COLO668 (cell line): ENCODE data around the gene TOMM22.
"Not testable (repeated sequence)": the region's sequence is repeated elsewhere in the genome, so short reads cannot be mapped to it uniquely, and the experiment has no call there.

Source experiments
- DNase-seq: peaks from one replicate; lab custom pipeline; 2025; ENCODE audit not compliant: unreplicated experiment; lab: John Stamatoyannopoulos, UW

Gene TOMM22

DNA sequence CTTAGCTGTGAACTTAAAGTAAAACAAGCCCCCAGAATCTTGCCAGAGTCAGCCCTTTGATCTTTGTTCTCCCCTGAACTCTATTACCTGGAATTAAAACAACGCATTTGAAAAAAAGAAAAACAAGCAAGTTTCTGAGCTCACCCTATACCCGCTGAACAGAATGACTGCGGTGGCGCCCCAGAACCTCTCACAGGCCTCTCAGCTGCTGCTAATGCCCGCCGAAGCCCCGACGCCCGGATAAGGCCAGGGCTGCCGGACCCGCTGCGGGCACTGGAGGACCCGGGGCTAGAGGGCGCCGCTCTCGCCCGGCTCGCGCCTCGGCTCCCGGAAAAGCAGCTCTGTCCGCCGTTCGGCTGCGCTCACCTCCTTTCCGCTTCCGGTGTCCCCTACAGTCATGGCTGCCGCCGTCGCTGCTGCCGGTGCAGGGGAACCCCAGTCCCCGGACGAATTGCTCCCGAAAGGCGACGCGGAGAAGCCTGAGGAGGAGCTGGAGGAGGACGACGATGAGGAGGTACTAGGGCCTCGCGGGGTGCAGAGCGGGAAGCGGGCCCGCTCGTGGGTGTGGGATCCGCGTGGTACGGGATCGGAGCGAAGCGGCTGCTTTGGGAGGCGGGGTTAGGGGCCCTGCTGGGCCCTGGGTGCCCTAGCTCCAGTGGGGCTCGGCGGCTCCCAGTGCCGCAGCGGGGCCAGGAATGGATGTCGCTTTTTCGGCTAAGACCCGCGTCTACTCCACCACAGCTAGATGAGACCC lies at the start of gene TOMM22:
TSS of gene TOMM22 (plus strand) at position 376 of the 754 bp plus-strand sequence. CDS start at position 398, 22 bp downstream.
- peak; percentile 93 for DNase-seq

DNA sequence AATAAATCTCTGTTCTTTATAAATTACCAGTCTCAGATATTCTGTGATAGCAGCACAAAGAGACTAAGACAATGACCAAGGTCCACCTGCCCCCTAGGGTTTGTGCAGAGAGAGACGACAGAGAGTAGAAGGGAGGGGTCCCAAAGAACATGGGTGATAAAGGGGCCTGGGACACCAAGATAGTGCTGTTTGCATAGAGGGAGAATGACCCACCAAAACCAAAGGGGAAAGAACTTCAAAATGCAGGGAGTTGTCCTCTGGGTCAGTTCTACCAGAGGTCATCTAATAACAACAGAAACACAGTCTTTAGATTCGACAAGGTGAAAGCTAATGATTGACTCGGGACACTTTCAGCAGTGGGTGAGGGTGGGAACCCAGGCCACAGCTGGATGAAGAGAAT lies 49.2 kb upstream of the TOMM22 start:
- DNase-seq, result no peak

DNA sequence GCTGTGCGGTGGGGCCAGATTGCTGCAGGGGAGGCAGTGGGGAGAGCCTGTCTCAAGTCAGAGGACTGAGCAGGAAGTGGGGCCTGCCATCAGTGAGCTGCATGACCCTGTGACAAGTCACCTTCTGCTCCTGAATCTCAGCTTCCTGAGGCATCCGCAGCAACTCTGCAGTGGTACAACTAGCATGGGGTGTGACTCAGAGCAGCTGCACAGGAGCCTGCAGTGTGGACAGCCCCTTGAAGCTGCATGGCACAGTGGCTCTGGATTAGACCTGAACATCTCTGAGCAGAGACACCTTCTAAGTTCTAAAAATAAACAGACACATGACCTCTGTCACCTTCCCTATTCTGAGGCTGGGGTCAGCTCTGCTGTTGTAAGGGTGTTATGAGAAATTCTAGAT lies 43.5 kb upstream of the TOMM22 start:
- DNase-seq, result no peak

DNA sequence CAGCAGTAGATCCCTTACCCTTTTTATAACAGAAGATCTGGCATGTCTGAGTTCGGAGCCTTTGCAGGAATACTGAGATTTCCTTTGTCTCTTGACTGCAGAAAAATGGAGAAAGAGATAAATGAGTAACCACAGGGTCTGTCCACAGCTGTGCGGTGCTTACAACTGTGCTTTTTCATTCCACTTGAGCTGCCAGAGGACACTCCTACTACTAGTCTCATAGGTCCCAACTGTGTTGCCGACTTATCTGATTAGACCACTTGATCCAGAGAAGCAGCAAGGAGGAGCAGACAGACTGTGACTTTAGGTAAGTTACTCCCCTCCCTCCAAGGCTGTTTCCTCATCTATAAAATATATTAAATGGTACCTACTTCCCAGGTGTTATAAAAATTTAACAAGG lies 43.0 kb upstream of the TOMM22 start:
- DNase-seq, result no peak

DNA sequence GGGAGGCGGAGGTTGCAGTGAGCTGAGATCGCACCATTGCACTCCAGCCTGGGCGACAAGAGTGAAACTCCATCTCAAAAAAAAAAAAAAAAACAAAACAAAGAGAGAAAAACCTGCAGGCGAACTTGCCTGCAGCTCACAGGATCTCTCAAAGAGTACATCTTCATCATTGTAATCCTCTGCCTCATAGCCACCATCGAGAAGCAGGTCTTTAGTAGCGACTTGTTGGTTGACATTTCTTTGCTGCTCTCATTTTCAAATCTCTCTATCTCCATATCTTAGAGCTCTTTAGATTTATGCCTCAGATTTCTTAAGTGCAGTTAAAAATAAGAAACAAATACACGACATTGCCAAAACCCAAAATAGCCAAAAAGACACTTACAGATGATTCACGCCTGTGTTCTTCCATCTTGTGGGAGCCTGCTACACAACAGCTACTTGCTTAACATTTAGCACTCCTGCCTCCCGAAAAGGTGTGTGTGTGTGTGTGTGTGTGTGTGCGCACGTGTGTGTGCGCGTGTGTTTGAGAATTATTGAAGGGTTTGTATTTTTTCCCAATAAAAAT lies 40.2 kb upstream of the TOMM22 start:
- no peak for DNase-seq

DNA sequence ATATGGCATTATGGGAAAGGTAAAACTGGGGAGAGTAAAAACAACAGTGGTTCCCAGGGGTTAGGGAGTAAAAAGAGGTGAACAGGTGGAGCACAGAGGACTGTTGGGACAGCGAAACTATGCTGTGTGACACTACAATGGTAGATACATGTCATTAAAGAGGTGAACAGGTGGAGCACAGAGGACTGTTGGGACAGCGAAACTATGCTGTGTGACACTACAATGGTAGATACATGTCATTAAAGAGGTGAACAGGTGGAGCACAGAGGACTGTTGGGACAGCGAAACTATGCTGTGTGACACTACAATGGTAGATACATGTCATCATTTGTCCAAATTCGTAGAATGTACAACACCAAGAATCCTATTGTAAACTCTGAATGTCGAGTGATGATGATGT lies 37.5 kb upstream of the TOMM22 start:
- DNase-seq, result not testable (repeated sequence)

DNA sequence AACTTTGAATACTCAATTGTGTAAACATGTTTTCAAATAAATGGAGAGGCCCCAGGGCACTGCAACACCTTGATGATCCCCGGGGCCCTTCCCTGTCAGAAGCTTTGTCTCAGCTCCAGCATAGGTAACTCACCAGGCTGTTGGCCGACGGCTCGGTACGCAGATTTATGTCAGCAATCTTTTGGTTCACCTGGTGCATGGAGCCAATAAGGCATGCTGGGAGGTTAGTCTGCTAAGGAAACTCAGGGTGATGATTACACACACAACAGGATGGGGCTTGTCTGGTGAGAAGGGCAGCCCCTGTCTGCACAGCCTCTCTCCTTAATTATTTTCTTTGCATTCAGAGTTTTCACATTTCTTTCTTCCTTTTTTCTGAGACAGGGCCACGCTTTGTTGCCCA lies 36.3 kb upstream of the TOMM22 start:
- DNase-seq, result no peak

DNA sequence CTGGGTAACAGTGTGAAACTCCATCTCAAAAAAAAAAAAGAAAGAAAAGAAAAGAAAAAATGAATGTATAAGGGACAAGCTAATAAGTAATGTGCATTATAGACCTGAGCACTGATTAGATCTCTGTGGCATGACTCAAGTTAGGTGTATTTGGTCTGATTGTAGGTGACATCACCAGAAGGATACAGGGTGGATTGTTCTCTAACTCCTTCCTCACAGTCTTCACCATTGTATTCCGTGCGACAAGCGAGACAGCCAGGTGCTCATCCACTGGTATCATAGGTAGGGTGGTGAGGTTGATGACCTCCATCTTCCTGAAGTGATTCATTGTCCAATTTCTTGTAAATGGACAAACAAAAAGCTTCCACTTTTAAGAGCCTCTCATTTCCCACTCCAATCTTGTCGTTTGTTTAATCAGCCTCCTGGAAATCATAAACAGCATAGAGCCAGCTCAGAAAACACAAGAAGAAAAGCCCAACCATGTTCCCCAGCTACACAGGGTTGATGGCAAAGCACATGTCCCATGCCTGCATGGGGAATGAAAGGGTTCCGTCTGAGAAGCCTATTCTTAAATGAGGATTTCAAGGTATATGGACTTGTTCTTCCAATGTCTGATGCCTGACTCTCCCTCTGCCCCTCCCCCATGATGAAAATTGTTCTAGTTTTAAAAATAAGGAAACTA lies 31.8 kb upstream of the TOMM22 start:
- DNase-seq, result peak; percentile 10

DNA sequence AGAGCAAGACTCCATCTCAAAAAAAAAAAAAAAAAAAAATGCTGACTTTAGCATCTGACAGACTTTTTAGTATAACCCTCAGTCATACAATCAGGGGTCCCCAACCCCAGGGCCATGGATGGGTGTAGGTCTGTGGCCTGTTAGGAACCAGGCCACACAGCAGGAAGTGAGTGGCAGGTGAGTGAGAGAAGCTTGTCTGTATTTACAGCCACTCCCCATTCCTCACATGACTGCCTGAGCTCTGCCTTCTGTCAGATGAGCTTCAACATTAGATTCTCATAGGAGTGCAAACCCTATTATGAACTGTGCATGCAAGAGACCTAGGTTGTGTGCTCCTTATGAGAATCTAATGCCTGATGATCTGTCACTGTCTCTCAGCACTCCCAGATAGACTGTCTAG lies 28.9 kb upstream of the TOMM22 start:
- peak; percentile 17 for DNase-seq

DNA sequence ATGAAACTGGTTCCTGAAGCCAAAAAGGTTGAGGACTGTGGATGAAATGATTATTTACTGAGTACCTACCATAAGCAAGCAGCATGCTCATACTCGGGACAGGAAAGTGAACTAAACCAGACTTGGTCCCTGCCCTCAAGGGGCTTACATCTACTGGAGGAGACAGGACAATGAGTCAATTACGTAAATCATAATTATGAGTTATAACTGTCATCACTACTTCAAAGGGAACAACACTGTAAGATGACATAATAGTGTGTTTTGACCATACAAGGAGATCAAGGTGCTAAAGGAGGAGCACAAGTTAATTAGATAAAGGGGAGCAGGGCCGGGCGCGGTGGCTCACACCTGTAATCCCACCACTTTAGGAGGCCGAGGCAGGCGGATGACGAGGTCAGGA lies 28.0 kb upstream of the TOMM22 start:
- DNase-seq, result no peak

DNA sequence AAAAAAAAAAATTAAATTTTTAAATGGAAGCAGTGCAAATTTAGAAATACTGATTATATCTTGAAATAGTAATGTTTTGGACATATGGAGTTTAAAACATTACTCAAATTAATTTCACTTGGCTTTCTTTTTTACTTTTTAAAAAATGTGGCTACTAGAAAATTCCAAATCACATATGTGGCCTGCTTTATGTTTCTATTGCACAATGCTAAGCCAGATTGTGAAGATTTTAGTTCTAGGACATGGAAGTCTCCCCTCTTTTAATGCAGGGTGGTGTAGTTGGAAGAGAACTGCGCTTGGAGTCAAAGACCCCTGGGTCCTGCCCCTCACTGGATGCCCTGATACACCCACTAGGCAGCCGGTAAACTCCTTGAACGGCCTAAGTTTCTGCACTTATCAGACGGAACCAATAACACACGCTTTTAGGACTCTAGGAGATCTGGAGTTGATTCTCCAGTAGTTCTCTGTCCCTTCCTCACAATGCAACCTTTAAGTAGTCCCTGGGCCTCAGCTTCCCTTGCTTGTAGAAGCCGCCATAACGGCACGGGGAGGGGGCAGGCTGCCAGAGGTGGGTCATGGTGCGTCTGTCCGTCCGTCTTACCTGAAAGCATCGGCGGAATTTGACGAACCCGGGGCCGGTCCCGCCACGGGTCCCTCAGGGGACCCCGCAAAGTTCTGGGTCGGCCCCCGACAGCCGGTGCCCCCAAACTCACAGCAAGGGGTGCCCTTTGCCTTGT lies 26.1 kb upstream of the TOMM22 start:
- DNase-seq, result peak; percentile 58

DNA sequence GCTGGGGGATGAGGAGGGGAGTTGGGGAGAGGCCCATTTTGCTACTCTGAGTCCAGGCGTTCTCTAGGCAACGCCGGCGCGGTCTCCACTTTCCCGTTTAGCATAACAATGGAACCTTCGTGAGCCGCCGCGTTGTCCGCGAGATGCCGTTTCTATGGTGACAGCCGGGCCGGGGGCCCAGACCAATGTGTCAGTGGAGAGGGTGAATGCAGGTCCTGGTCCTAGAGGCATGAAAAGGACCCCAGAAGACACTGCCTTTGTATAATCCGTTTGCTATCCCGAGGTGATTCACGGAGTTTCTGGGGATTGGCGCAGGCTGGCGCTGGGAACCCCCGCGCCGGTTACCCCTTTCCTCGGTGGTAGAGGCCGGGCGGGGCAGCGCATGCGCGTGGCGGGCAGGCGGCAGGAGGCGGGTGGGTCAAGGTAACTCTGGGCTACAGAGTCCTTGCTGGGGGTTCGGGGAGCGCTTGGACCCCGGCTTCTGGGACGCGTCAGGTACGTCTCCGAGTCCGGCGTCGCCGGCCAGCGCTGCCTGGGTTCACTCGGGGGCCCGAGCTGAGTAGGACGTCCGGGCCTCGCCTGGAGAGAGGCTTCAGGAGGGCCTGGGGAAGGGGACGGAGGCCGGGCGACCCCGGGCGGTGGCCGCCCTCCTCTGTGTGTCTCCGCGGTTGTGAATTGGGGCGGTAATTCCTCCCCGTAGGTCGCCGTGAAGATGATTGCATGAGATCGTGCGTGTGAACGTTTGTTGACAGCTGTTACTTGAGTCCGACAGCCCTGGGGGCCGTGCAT lies 25.3 kb upstream of the TOMM22 start, which contains the start of the genes CBY1 and FAM227A:
TSS of gene CBY1 (plus strand) at position 383 of the 789 bp plus-strand sequence. CDS start 11,417 bp downstream, outside the sequence.
TSS of gene FAM227A (minus strand) at position 137 of the 789 bp plus-strand sequence. CDS start 6,224 bp downstream, outside the sequence.
- peak; percentile 96 for DNase-seq

DNA sequence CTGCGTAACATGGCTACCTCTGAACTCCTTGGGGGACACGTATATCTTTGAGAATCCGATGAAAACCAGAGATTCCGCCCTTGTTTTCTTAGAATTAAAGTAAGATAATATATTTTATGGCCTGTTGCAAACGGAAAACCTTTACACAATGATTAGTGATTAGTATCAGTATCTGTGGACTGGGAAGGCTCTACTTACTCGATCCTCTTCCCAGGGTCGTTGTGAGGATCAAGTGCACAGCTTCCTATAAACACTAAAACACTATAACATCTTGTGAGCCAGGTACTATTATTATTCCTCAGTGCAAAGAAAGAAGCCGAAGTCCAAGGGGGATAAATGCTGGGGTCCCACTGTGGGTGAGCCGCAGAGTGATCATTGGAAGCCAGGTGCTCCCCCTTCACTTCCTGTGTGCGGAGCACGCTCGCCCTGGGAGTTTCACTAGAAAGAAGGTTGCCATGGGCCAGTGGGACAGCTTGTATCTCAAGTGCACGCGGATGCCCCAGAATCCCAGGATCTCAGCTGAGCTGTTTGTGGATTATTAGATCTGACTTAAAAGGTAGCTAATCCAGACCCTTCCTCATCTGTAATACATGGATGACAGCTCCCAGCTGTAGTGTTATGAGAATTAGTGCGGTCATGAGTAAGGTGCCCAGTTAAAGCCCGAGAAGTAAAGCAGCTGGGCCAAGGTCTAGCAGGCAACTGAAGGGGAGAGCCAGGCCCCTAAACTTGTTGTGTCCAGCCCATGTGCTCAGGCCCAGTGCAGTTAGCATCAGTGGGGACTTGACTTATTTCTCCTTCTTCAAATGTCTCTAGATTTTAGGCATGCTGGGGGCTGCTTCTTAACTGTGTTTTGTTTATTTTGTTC lies 24.5 kb upstream of the TOMM22 start:
- peak; percentile 57 for DNase-seq

DNA sequence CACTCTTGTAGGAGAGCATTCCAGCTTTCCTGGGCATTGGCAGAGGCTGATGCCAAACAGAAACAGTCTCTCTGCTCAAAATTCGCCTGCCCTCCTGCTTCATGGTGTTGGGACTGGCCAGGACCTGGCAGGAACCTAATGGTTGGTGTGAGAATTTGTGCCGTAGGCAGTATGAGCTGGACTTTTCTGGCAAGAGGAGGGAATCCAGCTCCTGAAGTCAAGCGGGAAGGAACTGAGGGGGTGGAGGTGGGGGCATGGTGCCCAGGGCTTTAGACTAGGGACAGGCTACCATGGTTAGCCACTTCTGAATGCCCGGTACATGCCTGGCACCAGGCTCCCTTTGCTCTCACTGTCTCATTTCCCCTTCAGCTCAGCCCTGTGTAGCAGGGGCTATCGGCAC lies 6.9 kb upstream of the TOMM22 start:
- no peak for DNase-seq

DNA sequence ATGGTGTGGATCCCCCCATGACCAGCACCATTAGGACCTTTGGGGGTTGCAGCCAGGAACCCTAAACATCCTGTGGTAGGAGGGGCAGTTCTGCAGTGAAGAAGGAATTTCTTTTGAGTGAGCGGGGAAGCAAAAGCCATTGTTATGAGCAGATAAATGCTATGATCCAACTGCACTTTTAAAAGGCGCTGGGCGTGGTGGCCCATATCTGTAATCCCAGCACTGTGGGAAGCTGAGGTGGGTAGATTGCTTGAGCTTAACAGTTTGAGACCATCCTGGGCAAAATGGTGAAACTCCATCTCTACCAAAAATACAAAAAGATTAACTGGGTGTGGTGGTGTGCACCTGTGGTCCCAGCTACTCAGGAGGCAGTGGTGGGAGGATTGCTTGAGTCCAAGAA lies 5.9 kb upstream of the TOMM22 start:
- DNase-seq, result no peak

DNA sequence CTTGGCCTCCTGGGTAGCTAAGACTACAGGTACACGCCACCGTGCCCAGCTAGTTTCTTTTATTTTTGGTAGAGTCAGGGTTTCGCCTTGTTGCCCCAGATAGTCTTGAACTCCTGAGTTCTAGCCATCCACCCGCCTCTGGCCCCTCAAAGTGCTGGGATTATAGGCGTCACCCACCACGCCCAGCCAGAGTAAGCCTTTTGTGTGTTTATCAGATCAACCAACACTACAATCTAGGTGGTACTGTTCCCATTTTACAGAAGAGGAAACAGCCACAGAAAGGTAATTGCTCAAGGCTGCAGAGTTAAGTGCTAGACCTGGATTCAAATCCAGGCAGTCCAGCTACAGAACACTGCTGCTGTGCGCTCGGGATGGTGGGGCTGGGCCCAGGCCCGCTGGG lies 3.1 kb downstream of the TOMM22 start:
- DNase-seq, result no peak

DNA sequence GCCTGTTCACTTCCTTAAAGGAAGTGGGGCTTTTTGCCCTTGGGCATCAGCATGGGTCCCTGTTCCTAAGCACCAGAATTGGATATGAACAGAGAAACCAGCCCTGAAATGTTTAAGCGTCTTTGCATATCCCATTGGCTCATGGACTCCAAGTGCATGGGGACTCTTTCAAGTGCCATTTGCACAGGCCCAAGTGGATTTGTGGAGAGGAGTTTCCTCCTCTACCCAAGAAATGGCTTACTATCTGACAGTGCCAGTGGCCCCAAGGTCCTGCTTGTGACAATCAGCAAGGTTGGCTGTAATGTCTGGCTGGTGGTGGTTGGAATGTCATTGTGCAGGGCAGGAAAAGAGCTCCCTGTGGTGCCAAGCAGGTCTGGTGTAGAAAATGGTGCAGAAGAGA lies 4.0 kb downstream of the TOMM22 start:
- no peak for DNase-seq

DNA sequence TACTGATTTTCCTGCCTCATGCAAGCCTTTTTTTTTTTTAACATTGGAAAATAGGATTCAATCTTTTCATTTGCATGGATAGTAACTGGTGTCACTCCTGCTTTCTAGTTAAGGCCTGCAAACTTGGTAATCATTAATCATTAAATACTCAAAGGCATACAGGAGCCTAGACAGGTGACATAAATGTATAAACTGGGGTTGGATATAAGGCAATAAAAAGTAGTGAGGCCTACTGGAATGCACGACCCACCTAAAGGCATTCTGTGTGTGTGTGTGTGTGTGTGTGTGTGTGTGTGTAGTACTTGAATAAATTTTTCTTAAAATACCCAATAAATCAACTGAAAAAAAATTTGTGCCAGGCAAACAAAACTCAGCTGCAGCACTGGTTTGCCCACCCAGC lies 7.9 kb downstream of the TOMM22 start:
- no peak for DNase-seq

DNA sequence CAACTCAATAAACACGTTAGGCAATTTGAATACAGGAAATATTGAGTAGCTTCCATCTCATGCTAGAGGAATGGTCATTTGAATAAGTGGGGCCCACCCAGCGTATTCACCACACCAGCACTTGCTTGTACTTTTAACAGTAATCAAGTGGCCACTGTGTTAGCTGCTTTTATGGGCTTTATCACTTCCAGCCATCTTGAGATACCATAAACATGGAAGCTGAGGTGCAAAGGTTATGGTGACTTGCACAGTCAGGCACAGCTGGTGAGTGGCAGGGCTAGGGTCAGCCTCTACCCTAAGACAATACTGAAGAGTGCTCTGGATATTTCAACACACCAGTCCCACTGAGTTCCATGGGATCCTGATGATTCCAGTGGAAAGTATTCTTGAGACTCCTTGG lies 12.3 kb downstream of the TOMM22 start:
- DNase-seq, result no peak

DNA sequence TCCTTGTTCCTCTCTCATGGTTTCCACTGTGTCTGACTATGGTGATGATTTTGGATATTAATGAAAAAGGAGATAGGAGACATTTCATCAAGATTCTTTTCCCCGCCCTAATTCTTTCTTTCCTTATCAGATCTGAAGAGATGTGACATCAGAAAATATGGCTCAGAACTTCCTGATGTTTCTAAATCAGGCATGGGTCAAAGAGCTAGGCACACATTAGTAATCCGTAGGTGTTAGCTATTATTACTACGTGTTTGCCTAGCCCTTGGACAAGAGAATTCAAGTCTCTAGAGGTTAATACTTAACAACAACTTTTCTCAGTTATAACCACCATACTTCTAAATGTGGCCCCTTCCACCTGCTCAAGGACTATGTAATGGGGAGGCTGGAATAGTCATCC lies 13.2 kb downstream of the TOMM22 start:
- no peak for DNase-seq
